Measurements from ENCODE around the gene CTSD.

Gene CTSD

DNA sequence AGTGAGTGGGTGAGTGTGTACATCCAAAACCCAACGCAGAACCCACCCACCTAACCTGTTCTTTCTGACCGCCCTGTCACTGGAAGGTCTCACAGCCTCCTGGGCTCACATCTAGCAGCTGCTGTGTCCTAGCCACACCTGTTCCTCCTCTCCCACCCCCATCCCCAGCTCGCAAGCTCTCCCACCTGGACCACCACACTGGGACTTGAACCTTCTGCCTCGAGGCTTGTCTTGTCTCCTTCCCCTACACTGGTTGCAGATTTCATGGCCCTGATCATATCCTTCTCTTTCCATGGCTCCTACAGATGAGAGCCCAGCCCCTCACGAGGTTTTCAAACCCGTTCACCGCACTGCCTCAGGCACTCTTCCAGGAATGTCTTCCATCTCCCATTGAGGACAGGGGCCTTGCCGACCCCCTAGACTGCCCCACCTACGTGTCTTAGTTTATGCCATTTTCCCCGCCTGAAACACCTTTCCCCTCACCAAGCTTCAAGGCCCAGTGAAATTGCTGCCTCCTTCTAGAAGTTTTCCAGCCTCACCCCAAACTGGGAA, 20.1 kb downstream of the CTSD start:
- no peak for DNase-seq

DNA sequence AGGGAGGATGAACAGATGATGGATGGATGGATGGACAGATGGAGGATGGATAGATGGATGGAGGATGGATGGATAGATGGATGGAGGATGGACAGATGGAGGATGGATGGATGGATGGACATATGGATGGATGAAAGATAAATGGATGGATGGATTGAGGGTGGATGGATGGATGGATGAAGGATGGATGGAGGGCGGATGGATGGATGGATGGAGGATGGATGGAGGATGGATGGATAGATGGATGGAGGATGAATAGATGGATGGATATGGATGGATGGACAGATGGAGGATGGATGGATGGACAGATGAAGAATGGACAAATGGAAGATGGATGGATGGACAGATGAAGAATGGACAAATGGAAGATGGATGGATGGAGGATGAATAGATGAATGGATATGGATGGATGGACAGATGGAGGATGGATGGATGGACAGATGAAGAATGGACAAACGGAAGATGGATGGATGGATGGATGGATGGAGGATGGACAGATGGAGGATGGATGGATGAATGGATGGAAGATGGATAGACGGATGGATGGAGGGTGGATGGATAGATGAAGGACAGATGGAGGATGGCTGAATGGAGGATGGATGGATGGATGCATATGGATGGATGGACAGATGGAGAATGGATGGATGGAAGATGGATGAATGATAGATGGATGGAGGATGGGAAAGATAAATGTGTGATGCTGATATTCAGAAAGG, 20.7 kb downstream of the CTSD start:
- DNase-seq = no peak

DNA sequence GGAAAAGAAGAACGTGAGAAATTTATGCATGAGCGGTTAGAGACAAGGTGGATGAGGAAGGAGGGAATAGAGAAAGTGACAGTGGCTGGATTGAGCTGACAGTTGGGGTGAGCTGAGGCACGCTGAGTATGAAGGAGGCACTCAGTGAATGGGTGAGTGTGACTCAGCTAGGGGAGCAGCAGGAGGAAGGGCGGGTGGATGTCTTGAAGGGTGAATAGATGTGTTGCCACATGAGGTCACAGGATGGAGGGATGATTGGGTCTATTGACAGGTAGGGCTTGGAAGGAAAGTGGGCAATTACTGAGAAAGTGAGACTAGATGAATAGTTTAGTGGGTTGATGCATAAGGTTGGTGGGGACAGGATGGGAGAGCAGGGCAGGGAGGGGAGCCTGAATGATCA, 21.4 kb downstream of the CTSD start:
- no peak for DNase-seq

DNA sequence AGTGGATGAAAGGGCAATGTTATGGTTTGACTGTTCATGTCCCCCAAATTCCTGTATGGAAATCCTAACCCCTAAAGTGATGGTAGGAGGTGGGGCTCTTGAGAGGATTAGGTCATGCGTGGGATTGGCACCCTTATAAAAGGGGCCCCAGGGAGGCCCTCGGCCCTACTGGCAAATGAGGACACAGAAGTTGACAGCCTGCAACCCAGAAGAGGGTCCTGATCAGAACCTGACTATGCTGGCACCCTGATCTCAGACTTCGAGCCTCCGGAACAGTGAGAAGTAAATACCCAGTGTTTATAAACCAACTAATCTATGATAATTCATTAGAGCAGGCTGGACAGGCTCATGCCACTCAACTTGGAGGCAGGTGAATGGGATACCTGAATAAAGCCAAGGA, 22.0 kb downstream of the CTSD start:
- no peak for DNase-seq

DNA sequence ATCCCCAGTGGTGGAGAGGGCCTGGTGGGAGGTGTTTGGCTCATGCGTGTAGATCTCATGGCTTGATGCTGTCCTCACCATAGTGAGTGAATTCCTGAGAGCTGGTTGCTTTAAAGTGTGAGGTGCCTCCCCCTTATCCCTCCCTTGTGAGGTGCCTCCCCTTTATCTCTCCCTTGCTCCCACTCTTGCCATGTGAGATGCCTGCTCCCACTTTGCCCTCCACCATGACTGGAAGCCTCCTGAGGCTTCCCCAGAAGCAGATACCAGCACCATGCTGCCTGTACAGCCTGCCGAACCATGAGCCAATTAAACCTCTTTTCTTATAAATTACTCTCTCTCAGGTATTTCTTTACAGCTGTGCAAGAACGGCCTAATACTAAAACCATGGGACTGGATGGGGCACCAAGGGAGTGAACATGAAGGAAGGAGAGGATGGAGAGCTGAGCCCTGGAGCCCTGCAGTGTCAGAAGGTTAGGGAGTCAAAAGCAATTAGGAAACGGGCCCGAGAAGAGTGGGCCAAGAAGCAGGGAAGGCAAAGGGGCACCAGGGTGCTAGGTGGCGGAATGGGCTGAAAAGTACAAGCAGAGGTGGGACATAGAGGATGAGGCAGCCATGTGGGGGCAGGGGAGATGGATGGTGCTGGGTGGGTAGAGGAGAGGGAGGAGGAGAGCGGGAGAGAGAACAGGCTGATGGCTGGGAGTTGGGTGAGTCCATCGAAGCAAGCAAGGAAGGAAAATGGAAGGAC, 22.8 kb downstream of the CTSD start:
- no peak for DNase-seq

DNA sequence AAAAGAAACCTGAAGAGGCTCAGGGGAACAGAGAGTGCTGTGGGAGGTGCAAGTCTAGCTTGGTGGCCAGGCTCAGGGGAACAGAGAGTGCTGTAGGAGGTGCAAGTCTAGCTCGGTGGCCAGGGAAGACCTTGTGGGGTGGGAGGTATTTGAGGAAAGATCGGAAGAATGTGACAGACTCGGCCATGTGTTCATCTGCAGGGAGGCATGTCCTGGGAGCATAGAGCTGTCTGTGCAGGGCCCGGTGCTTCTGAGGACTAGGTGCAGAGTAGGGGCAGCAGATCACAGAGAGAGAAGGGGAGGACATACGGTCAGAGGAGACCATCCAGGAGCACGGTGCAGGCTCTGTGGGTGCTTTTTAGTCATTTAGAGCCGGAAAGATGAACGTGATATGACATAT, 24.2 kb downstream of the CTSD start:
- no peak for DNase-seq

DNA sequence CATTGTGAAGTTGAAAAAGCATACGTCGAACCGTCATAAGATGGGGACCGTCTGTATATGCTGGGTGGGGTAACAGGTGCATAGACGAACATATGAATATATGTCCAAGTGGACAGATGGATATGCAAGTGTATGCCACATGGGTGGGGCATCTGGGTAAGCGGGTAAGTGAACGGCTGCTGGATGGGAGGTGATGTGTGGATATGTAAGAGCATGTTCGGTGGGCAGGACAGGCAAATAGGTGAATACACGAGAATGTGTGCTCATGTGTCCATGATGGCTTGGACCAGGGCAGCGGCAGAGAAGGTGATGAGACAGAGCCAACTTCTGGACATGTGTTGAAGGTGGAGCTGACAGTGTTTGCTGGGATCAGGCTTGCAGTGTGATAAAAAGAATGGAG, 25.3 kb downstream of the CTSD start:
- no peak for DNase-seq

DNA sequence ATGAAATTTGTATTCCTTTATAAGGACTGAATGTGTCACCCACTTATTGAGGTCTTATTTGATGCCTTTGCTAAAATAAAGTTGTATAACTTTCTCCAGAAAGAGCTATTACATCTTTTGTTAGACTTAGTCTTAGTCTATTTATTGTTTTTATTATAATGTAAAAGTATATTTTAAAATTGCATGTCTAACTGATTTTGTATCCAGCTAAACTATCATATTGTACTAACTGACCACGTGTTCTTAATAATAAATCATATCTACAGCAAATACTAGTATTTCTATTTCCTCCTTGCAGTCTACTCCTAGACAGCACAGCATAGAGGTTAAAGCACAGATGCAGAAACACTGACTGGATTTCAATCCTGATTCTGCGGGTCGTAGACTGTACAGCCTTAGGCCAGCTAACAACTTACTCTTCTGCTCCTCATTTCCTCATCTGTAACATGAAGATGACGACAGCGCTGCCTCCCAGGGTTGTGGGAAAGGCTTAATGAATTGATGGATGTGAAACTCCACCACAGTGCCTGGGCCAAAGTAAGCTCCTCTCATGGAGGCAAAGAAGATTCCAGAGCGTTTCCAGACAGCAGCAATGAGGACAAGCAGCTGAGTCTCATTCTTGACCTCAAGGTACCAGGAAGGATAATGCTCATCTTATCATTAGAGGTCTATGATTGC, 26.5 kb downstream of the CTSD start:
- no peak for DNase-seq

DNA sequence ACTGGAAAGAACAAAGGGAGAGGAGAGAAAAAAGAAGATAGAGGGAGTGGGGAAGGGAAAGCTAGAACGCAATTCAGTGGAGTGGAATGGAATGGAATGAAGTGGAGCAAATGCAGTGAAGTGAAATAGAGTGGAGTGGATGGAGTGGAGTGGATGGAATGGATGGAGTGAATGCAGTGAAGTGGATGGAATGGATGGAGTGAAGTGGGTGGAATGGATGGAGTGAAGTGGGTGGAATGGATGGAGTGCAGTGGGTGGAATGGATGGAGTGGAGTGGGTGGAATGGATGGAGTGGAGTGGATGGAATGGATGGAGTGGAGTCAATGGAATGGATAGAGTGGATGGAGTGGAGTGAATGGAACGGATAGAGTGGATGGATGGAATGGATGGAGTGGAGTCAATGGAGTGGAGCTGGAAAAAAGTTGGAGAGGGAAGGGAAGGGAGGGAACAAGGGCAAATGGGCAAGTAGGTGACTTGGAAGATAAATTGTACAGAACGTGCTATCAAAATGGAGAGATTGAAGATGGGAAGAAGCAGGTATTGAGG, 27.2 kb downstream of the CTSD start:
- DNase-seq = no peak

DNA sequence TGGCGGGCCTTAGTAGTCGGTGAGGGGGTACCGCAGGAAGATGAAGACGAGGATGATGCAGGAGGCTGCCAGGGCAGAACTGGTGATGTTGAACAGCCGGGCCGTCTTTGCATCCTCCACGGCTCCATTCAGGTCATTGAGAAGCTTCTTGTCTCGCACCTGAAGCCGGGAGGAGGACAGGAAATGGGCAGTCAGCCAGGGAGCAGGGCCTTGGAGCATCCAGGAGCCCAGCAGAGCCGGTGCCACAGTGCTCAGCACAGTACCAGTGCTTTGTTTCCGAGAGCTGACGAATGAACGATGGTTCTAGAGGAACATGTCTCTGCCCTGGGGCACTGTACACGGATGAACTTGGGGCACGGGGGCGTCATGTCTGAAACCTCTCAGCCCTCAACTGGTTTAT, 28.5 kb downstream of the CTSD start:
- DNase-seq = no peak

DNA sequence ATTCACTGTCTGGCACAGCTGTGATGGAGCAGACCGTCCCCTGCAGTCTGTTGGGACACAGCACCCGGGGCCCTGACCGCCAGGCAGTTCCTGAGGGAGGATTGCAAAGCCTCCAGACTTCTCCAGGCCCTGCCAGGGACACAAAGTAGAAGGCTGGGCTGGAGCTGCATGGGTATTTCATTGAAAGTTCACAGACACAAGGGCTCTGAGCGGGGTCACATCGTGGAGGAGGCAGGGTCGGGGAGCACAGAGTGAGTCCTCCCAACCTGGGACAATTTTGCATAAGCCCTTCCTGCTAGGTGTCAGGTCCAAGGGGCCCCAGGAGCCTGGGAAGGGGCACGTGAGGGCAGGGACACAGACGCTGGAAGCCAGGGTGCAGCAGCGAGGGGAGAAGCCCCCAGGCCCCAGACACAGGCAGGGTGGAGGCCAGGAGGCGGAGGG, 29.1 kb downstream of the CTSD start:
- no peak for DNase-seq

DNA sequence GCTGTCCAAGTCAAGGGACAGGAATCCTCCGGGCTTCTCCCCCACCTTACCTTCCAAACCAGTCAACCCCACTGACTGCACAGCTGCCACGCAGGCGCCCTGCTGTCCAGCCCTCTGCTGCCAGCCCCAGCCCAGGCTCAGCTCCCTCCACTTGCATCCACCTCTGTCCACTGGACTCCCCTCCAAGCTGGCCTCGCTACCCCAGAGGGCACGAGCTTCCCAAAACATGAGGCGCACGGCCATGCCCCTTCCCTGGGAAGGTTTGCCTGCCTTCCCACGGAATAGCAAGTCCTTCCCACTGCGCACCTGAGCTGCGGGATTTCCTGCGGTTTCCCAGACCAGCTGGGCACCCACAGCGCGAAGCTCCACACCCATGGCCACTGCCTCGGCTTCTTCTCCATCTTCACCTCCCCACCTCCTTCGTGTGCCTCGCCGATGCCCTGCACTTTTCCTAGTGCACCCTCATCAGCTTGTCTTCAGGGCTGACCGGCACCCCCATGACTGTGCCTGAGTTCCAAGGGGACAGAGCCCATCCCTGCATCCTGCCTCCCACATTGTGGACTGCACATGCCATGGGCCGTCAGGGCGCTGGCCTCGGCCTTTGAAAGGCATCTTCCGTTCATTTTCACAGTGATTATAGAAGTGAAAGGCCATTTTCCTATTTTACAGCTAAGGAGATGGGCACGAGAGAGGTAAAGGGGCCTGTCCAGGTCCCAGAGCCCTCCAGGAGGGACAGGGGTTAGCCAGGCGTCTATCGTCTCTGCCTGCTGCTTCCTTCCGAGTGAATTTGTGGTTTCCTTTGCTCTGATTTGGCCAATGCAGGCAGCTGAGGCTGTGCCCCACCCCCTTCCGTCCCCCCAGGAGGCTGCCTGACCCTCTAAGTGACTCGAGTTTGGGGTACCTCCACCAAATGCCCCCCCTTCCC, 29.7 kb downstream of the CTSD start:
- DNase-seq = no peak

DNA sequence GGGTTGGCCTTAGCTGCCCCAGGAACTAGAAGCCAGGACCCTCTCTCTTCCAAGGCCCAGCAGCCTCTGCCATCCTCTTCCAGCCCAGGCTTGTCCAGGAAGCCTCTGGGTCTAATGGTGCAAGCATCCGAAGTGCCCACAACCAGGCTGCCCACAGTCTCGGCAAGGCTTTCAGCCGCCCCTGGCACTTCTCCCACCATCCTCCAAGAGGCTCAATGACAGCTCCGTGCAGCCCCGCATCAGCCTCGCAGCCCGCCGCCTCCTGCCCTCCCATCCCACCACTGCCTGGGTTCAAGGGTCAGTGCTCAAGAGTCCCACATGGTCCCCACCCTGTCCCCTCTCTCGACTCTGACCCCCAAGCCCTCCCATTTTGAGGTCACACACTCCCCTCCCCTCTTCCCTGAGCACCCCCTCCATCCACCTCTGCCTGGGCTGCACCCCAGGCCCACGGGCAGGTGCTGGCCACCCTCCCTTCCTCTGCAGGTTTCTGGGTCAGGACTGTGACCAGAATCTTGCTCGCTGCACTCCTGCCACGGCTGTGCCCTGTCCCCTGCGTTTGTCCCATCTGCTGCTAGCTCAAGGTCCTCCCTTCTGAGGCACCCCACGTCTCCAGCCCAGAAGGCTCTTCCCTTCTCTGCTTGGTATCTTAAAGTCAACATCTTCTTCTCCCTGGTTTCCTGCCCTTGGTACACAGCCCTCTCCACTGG, 30.6 kb downstream of the CTSD start:
- no peak for DNase-seq

DNA sequence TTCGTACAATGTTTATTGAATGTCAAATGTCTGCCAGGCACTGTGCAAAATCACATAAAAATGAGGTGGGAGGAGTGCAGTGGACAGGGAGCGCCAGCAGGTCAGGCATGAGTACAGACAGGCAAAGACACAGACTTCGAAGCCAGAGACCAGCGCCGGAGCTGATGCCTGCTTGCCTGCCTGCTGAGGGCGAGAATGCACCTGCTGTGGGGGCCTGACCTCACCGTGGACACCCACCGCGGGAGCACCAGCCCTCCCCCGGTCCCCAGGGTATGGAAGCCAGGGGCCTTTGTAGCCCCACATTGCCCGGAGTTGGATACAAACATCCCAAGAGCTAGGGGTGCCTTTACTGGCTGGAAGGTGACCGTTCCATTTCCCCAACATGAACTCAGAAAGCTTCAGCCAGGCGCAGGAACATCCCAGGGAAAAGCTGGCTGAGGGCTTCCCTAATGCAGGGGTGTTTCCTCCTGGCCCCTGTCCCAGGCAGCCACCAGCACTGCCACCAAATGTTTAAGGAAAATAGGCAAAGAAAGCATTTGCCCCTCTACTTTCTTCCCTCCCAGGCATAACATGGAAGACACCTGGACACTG, 31.2 kb downstream of the CTSD start:
- DNase-seq = no peak

DNA sequence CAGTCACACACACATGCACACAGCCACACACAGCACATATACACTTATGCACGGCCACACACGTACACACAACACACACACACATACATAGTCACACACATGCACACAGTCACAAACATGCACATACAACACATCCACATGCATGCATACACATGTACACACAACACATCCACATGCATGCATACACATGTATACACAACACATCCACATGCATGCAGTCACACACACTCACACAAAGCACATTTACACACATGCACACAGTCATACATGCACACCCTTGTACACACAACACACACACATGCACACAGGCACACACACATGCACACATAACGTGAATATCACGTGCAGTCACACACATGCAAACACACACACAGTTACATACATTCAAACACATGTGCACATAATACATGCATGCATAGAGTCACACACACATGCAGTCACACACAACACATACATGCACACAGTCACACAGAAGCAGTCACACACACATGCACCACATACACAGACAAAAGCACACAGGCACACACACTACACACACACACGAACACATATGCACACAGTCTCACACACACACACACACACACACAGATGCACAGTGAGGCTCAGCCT, 32.2 kb downstream of the CTSD start:
- no peak for DNase-seq

DNA sequence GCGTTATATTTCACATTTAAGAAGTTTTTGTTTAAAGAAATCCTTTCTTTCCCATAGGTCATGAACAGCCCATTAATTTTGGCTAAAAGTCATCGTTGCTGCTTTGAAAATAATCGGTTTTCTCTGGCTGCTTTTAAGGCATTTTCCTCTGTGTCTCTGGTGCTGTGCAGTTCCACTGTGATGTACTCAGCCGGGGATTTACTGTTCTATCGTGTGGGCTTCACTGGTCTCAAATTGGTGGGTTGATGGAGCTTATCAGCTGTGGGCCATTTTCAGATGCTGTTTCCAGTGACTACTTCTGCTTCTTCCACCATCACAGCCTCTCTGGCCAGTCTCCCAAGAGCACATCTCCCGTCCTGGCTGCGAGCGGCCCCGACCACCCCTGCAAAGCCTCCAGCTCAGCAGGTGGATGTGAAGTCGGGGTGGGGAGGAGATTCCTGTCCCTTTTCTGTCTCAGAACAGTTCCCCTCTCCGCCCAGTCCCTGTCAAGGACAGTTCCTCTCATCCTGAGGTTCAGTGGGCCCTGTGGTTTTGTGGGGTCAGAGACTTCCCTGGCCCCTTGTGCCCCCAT, 33.6 kb downstream of the CTSD start:
- no peak for DNase-seq

DNA sequence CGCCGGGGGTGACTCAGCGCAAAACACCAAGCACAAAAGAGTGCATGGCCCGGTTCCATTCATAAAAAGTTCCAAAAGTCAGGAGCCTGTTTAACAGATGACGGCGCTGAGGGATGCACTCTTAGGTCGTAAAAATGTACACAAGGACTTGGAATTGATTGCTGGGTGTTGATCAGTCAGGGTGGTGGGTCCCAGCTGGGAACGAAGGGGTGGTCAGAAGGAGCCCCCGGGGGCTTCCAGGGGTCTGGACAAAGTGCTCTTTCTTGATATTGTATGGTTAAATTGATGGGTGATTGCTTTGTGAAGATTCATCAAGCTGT, 34.1 kb downstream of the CTSD start:
- DNase-seq = no peak

DNA sequence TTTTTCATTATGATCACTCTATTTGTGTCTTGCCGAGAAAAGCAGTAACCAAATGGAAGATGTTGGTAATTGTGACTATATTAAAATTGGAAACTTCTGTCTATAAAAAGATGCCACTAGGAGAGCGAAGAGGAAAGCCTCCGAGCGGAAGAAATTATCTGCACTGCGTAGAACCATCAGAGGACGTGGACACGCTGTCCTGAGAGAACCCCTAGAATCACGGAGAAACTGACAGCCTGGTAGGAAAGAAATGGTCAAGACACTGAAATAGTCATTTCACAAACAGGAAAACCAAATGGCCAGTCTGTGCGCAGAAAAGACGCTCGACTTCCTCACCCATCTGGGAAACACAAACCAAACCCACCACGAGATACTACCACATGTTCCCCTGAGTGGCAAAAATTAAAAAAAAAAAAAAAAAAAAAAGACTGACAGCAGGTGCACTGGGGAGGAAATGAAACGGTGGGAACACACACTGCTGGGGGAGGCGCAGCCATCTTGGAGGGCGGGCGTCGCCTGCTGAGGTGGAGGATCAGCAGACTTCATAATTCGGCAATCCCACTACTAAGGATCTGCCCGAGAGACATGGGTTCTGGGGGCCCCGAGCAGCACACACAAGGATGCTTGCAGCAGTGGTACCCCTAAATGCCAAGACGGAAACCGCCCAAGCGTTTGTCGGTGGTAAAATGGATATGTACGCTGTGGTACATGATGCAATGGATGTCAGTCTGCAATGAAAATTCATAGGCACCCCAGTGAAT, 34.6 kb downstream of the CTSD start:
- no peak for DNase-seq

DNA sequence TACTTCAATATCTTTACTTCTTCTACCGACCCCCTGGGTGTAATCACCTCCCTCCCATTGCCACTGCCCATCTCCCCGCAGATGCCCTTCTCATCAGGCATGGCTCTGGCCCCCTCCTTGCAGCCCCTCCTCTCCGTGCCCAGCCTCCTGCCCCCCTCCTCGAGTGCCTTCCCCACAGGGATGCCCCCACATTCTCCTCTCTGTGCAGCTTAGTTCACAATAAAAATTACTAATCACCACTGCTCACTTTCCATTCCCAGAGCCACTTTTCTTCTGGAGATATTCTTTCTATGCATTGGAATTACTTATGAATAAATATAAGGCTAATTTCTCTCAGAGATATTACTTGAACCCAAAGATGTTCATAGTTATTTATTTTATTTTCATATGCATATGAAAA, 35.4 kb downstream of the CTSD start:
- no peak for DNase-seq

DNA sequence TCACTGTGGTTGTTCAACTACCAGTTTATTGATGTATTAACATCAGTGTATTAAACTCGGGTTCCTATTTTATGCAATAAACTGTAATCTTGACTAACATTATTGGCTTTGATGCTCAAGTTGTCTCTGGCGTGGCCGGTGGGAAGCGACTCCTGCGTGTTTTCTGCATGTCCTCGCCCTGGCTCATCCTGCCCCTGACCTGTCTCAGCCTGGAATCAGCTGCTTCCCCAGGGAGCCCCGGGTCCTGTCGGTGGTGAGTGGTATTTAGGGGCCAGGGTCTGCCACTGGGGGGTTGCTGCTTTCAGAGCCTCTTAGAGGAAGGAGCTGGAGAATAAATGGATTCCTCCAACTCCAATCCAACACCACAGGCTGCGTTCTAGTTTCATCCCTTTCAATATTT, 35.9 kb downstream of the CTSD start:
- DNase-seq = no peak

Data from stimulated activated CD4-positive, alpha-beta T cell treated with anti-CD3 and anti-CD28 coated beads, Interleukin-4, amount 100 ng/mL, for 1 hour (primary cell).